ENCODE measurements around the gene SLC6A5.
A peak's percentile ranks its signal among the peaks of the same experiment; 100 is the strongest.

The SLC6A5 gene

DNA sequence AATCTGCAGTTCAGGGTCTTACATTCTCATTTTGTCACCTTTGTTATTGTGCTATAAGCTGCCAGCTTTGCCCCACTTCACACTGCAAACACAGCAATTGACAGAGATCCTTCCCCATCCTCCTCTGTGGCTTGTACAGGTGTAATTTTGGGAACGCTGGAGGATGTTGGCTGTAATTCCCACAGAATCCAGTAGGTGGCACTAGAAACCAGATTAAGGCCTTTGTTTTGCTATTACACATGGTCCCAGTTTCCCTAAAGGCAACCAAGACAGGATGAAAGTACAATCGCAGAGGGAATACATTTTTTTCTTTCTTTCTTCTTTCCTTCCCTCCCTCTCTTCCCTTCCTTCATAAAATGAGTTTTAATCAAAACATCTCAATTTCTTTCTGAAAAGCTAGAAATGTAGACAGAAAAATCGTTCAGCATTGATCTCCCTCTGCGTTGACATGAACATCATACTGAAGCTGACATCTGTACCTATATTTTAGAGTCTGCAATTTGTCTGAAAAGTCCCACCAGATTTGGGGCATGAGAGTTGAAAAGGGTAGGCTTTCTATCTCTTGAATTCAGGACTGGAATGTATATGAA lies 48.7 kb downstream of the SLC6A5 start:
- no peak overlapping the region for H4K91ac ChIP-seq (ENCODE audit: low read depth, low read length, poor library complexity)
- no peaks in the 10 kb centered on the region for H3K27me3 ChIP-seq (ENCODE audit: control insufficient read depth in 3 of 3, insufficient read depth in 3 of 3, low read depth in 1 of 3, low read length in 3 of 3)
- H3K36me3 ChIP-seq (replicated peaks in 1 of 2; ENCODE audit: control insufficient read depth in 2 of 2, insufficient read depth in 2 of 2, low read length in 2 of 2): no peaks in the 10 kb centered on the region
- no peaks in the 10 kb centered on the region for H3K9me3 ChIP-seq (replicated peaks in 1 of 2; ENCODE audit: control insufficient read depth in 2 of 2, insufficient read depth in 1 of 2, low read depth in 1 of 2, low read length in 2 of 2)
- no peak overlapping the region for H3K4ac ChIP-seq (ENCODE audit: low read length)
- no peak overlapping the region for H2BK12ac ChIP-seq (ENCODE audit: low read length)
- no peak overlapping the region for H2BK15ac ChIP-seq (ENCODE audit: low read length)
- H2AK5ac ChIP-seq (ENCODE audit: low read depth, low read length): no peak overlapping the region
- no peak overlapping the region for H3K18ac ChIP-seq (ENCODE audit: low read length)
- WGBS, 2 donors (ENCODE audit: extremely low coverage in 2 of 2, insufficient read length in 2 of 2, insufficient replicate concordance in 1 of 2): no CpG with 5 or more reads among the region's 4 CpGs
- H2AFZ ChIP-seq (ENCODE audit: low read length): no peak overlapping the region
- no peak overlapping the region for H3K4me3 ChIP-seq (ENCODE audit: low read length in 2 of 2)
- no peak overlapping the region for H3K14ac ChIP-seq (ENCODE audit: low read length)
- no peak overlapping the region for H3K27ac ChIP-seq (replicated peaks; ENCODE audit: low read length)
- H3K23ac ChIP-seq (ENCODE audit: low read depth, low read length, poor library complexity): no peak overlapping the region
- no peak overlapping the region for H2BK120ac ChIP-seq (ENCODE audit: low read depth, low read length)
- no peaks in the 10 kb centered on the region for H3K79me1 ChIP-seq (ENCODE audit: low read depth, low read length)
- no peak overlapping the region for H3K9ac ChIP-seq (ENCODE audit: low read depth, low read length, poor library complexity)
- H3K4me1 ChIP-seq (ENCODE audit: control insufficient read depth in 2 of 2, insufficient read depth in 1 of 2, low read depth in 1 of 2, low read length in 2 of 2): no peaks in the 10 kb centered on the region
- no peak overlapping the region for H3K4me2 ChIP-seq (ENCODE audit: insufficient read depth, low read length, poor library complexity, severe bottlenecking)
- no peak overlapping the region for H4K8ac ChIP-seq (ENCODE audit: low read depth, low read length)
- DNase-seq (ENCODE audit: low spot score): peak; percentile 76
- no peak overlapping the region for H2BK5ac ChIP-seq (ENCODE audit: low read length)

DNA sequence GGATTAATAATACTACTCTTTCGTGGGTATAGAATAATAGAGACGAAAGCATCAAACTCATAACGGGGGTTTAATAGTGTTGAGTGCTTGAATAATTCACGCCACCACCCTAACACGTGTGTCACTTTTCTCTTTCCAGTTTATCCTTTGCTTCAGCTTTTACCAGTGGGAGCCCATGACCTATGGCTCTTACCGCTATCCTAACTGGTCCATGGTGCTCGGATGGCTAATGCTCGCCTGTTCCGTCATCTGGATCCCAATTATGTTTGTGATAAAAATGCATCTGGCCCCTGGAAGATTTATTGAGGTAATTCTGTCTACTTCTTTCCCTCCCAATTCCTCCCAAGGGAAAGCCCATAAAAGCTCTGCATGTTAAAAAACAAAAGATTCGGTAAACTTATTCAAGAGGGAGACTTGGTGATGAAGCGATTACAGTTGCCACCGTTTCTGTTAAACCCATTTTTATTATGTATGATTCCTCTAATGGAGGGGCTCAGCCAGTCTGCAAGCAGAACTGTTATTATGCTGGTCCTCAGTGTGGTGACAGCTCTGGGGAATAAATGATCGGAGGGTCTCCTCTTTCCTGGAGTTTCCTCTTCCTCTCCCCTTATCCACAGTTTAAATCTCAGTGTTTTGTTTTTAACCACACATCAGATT lies 52.9 kb downstream of the SLC6A5 start:
- Histone ChIP-seq H3K27me3 (ENCODE audit: control insufficient read depth in 3 of 3, insufficient read depth in 3 of 3, low read depth in 1 of 3, low read length in 3 of 3) (peaks cover 0 to 3% (median 0%) of the 10 kb centered on the region in 3 experiments), H3K27ac (replicated peaks; ENCODE audit: low read length) (no peak overlapping the region), H4K8ac (ENCODE audit: low read depth, low read length) (no peak overlapping the region), H2BK120ac (ENCODE audit: low read depth, low read length) (no peak overlapping the region), H3K18ac (ENCODE audit: low read length) (no peak overlapping the region), H3K4me1 (ENCODE audit: control insufficient read depth in 2 of 2, insufficient read depth in 1 of 2, low read depth in 1 of 2, low read length in 2 of 2) (no peaks in the 10 kb centered on the region), H3K79me1 (ENCODE audit: low read depth, low read length) (no peaks in the 10 kb centered on the region), H3K36me3 (replicated peaks in 1 of 2; ENCODE audit: control insufficient read depth in 2 of 2, insufficient read depth in 2 of 2, low read length in 2 of 2) (no peaks in the 10 kb centered on the region), H2BK5ac (ENCODE audit: low read length) (no peak overlapping the region), H2AFZ (ENCODE audit: low read length) (no peak overlapping the region), H3K9me3 (replicated peaks in 1 of 2; ENCODE audit: control insufficient read depth in 2 of 2, insufficient read depth in 1 of 2, low read depth in 1 of 2, low read length in 2 of 2) (no peaks in the 10 kb centered on the region), H3K23ac (ENCODE audit: low read depth, low read length, poor library complexity) (no peak overlapping the region), H2BK15ac (ENCODE audit: low read length) (no peak overlapping the region), H3K9ac (ENCODE audit: low read depth, low read length, poor library complexity) (no peak overlapping the region), H3K4me3 (ENCODE audit: low read length in 2 of 2) (no peak overlapping the region), H2AK5ac (ENCODE audit: low read depth, low read length) (no peak overlapping the region), H3K4ac (ENCODE audit: low read length) (no peak overlapping the region), H3K4me2 (ENCODE audit: insufficient read depth, low read length, poor library complexity, severe bottlenecking) (no peak overlapping the region), H4K91ac (ENCODE audit: low read depth, low read length, poor library complexity) (no peak overlapping the region), H3K14ac (ENCODE audit: low read length) (no peak overlapping the region), H2BK12ac (ENCODE audit: low read length) (no peak overlapping the region)
- DNase-seq (ENCODE audit: low spot score): no peak
- WGBS, 2 donors (ENCODE audit: extremely low coverage in 2 of 2, insufficient read length in 2 of 2, insufficient replicate concordance in 1 of 2): no CpG with 5 or more reads among the region's 13 CpGs

DNA sequence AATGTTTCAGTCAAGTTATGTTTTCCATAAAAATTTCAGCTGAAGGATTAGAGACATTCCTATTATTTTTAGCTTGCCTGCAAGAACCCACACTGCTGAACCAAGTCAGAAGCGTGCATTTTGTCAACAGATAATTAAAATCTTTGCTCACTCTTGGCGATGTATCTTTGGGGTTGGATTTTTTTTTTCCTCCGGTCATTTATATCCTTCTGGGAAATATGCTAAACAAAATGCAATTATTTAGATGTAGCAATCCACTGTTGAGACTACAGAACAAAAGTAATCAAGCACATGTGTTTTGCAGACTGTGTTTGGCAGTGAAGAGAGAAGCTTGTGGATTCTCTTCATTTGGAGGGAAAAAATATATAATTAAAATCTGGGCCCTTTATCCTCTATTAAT lies 54.6 kb downstream of the SLC6A5 start:
- Histone ChIP-seq H2BK120ac (ENCODE audit: low read depth, low read length) (no peak overlapping the region), H2AFZ (ENCODE audit: low read length) (no peak overlapping the region), H3K9ac (ENCODE audit: low read depth, low read length, poor library complexity) (no peak overlapping the region), H3K4me3 (ENCODE audit: low read length in 2 of 2) (no peak overlapping the region), H4K8ac (ENCODE audit: low read depth, low read length) (no peak overlapping the region), H2BK15ac (ENCODE audit: low read length) (no peak overlapping the region), H2AK5ac (ENCODE audit: low read depth, low read length) (no peak overlapping the region), H3K23ac (ENCODE audit: low read depth, low read length, poor library complexity) (no peak overlapping the region), H3K79me1 (ENCODE audit: low read depth, low read length) (no peaks in the 10 kb centered on the region), H2BK12ac (ENCODE audit: low read length) (no peak overlapping the region), H3K9me3 (replicated peaks in 1 of 2; ENCODE audit: control insufficient read depth in 2 of 2, insufficient read depth in 1 of 2, low read depth in 1 of 2, low read length in 2 of 2) (no peaks in the 10 kb centered on the region), H3K4me1 (ENCODE audit: control insufficient read depth in 2 of 2, insufficient read depth in 1 of 2, low read depth in 1 of 2, low read length in 2 of 2) (peaks cover 0 to 3% of the 10 kb centered on the region in 2 donors), H3K36me3 (replicated peaks in 1 of 2; ENCODE audit: control insufficient read depth in 2 of 2, insufficient read depth in 2 of 2, low read length in 2 of 2) (no peaks in the 10 kb centered on the region), H3K4me2 (ENCODE audit: insufficient read depth, low read length, poor library complexity, severe bottlenecking) (no peak overlapping the region), H3K4ac (ENCODE audit: low read length) (no peak overlapping the region), H3K14ac (ENCODE audit: low read length) (no peak overlapping the region), H3K27me3 (ENCODE audit: control insufficient read depth in 3 of 3, insufficient read depth in 3 of 3, low read depth in 1 of 3, low read length in 3 of 3) (peaks cover 0 to 3% (median 0%) of the 10 kb centered on the region in 3 experiments), H3K27ac (replicated peaks; ENCODE audit: low read length) (no peak overlapping the region), H4K91ac (ENCODE audit: low read depth, low read length, poor library complexity) (no peak overlapping the region), H3K18ac (ENCODE audit: low read length) (no peak overlapping the region), H2BK5ac (ENCODE audit: low read length) (no peak overlapping the region)
- DNase-seq (ENCODE audit: low spot score): no peak
- no CpG with 5 or more reads among the region's 3 CpGs for WGBS, 2 donors (ENCODE audit: extremely low coverage in 2 of 2, insufficient read length in 2 of 2, insufficient replicate concordance in 1 of 2)

DNA sequence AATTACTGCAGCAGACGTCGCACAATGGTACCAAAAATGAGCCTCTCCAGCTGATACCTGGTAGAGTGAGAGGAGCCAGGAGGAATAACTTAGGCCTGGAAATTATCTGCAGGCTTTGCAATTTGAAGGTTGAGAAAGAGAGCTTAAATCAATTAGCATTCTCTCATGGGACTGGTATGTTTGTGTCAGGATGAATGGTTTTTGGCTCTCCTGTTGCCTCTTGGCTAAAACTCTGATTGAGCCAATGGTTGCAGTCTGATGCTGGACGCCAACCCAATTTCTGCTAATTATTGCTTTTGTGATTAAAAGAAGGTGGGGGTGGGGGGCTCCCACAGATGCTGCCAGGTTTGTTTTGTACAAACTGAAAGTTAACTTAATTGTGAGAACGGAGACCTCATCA lies 57.5 kb downstream of the SLC6A5 start:
- Histone ChIP-seq H3K79me1 (ENCODE audit: low read depth, low read length) (no peaks in the 10 kb centered on the region), H4K8ac (ENCODE audit: low read depth, low read length) (no peak overlapping the region), H3K4me3 (ENCODE audit: low read length in 2 of 2) (no peak overlapping the region), H2AFZ (ENCODE audit: low read length) (no peak overlapping the region), H3K9me3 (replicated peaks in 1 of 2; ENCODE audit: control insufficient read depth in 2 of 2, insufficient read depth in 1 of 2, low read depth in 1 of 2, low read length in 2 of 2) (no peaks in the 10 kb centered on the region), H3K27me3 (ENCODE audit: control insufficient read depth in 3 of 3, insufficient read depth in 3 of 3, low read depth in 1 of 3, low read length in 3 of 3) (peaks cover 0 to 3% (median 0%) of the 10 kb centered on the region in 3 experiments), H3K18ac (ENCODE audit: low read length) (no peak overlapping the region), H2BK12ac (ENCODE audit: low read length) (no peak overlapping the region), H2BK120ac (ENCODE audit: low read depth, low read length) (no peak overlapping the region), H2BK5ac (ENCODE audit: low read length) (no peak overlapping the region), H2AK5ac (ENCODE audit: low read depth, low read length) (no peak overlapping the region), H2BK15ac (ENCODE audit: low read length) (no peak overlapping the region), H3K4me2 (ENCODE audit: insufficient read depth, low read length, poor library complexity, severe bottlenecking) (no peak overlapping the region), H3K36me3 (replicated peaks in 1 of 2; ENCODE audit: control insufficient read depth in 2 of 2, insufficient read depth in 2 of 2, low read length in 2 of 2) (no peaks in the 10 kb centered on the region), H3K27ac (replicated peaks; ENCODE audit: low read length) (no peak overlapping the region), H3K4me1 (ENCODE audit: control insufficient read depth in 2 of 2, insufficient read depth in 1 of 2, low read depth in 1 of 2, low read length in 2 of 2) (peaks cover 0 to 3% of the 10 kb centered on the region in 2 donors), H3K9ac (ENCODE audit: low read depth, low read length, poor library complexity) (no peak overlapping the region), H3K14ac (ENCODE audit: low read length) (no peak overlapping the region), H4K91ac (ENCODE audit: low read depth, low read length, poor library complexity) (no peak overlapping the region), H3K4ac (ENCODE audit: low read length) (no peak overlapping the region), H3K23ac (ENCODE audit: low read depth, low read length, poor library complexity) (no peak overlapping the region)
- WGBS, 2 donors (ENCODE audit: extremely low coverage in 2 of 2, insufficient read length in 2 of 2, insufficient replicate concordance in 1 of 2): no CpG with 5 or more reads among the region's 4 CpGs
- DNase-seq (ENCODE audit: low spot score): no peak

Measured in neuronal stem cell (in vitro differentiated cells).